Small intestine (tissue), 7 donors: ENCODE measurements around the gene DSCAML1. TPM values are rescaled to one million over a fixed set of nuclear protein-coding genes. Genes with fewer than 3 reads are reported as not detected.

Source experiments
- DNase-seq, 2 donors: peaks; one replicate each; pipeline versions ENCODE4 v3.0.0 to v3.0.0-alpha.2; 2013
- FAIRE-seq: peaks from 2 replicates; lab custom pipeline; 2012; peaks lifted over from hg19 to GRCh38; lab: Jason Lieb, UNC
- H3K27ac ChIP-seq, 3 donors: one replicate each; pipeline ENCODE4 v1.5.1; 2013; ENCODE audit warnings: low read length in 2 of 3, mild to moderate bottlenecking in 2 of 3, control low read depth in 1 of 3, inconsistent platforms in 1 of 3, low read depth in 1 of 3, moderate library complexity in 1 of 3
- H3K27me3 ChIP-seq, 3 donors: one replicate each; pipeline ENCODE4 v1.6.1; 2013; ENCODE audit warnings: low read length in 3 of 3, inconsistent platforms in 1 of 3; ENCODE audit not compliant: control insufficient read depth in 3 of 3, insufficient read depth in 3 of 3
- H3K36me3 ChIP-seq, 3 donors: one replicate each; pipeline ENCODE4 v1.6.1; 2013; ENCODE audit warnings: low read length in 3 of 3, inconsistent platforms in 1 of 3, low read depth in 1 of 3, mild to moderate bottlenecking in 1 of 3, moderate library complexity in 1 of 3; ENCODE audit not compliant: control insufficient read depth in 3 of 3, insufficient read depth in 2 of 3
- H3K4me1 ChIP-seq, 3 donors: one replicate each; pipeline ENCODE4 v1.6.1; 2013; ENCODE audit warnings: low read length in 2 of 3, inconsistent platforms in 1 of 3, low read depth in 1 of 3, mild to moderate bottlenecking in 1 of 3, moderate library complexity in 1 of 3; ENCODE audit not compliant: control insufficient read depth in 3 of 3, insufficient read depth in 2 of 3
- H3K4me3 ChIP-seq, 3 donors: one replicate each; pipeline ENCODE4 v1.5.1; 2013; ENCODE audit warnings: low read length in 3 of 3, control low read depth in 1 of 3, inconsistent platforms in 1 of 3, low read depth in 1 of 3, mild to moderate bottlenecking in 1 of 3, moderate library complexity in 1 of 3
- H3K9me3 ChIP-seq, 2 donors: one replicate each; pipeline ENCODE4 v1.6.1; 2013; ENCODE audit warnings: low read depth in 1 of 2, low read length in 1 of 2; ENCODE audit not compliant: control insufficient read depth in 2 of 2, insufficient read depth in 1 of 2
- WGBS, 3 donors: extraction: QIAGEN DNeasy Blood & Tissue Kit; methylation state at CpG; one replicate each; pipeline ENCODE4 v1.1.7; 2013; 5-methylcytosine and 5-hydroxymethylcytosine counted together
- polyA plus RNA-seq, 4 donors: library from polyadenylated mRNA; stranded (reverse) in 3 of 4; unstranded in 1 of 4; fragments of 200-250 nt in 3 of 4; fragments of 120-200 nt in 1 of 4; gene quantifications; one replicate each; pipeline versions ENCODE4 v1.2.1 to v1.2.3, GENCODE V29; 2013
- donor health status: healthy with polysubstance abuse.
- donor health status: control.
- donor health status: control.
- donor health status: Bipolar disorder and iron deficiency.
- donor health status: healthy.

Gene DSCAML1
- polyA plus RNA-seq, 4 donors: under 0.01 to 3.3 (median 0.22) TPM; not detected in 1

DNA sequence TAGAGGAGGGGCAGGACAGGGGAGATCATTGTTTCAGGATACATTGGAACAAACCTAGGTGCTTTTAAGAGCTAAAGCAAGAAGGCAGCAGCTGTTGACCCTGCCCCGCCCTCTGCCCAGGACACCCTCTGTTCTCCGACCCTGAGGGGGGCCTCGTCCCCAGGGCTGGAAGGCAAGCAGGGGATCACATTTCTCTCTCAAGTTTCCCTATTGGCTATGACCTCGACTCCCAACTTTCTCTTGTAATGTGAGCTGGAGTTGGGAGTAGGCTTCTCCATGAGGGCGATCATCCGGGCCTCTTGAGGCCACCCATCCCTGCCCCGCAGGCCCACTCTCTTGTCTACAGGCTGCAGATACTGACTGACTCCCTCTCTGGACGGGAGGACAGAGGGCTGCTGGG, 37.7 kb downstream of the DSCAML1 start:
- Histone ChIP-seq H3K27ac (peak overlapping the region in 1 of 3 donors; percentile 18), H3K9me3 (no peaks in the 10 kb centered on the region), H3K4me1 (peaks cover 0 to 6% (median 0%) of the 10 kb centered on the region in 3 donors), H3K36me3 (peaks cover 0 to 2% (median 0%) of the 10 kb centered on the region in 3 donors), H3K27me3 (peaks cover 0 to 2% (median 0%) of the 10 kb centered on the region in 3 donors), H3K4me3 (no peak overlapping the region)
- FAIRE-seq: no peak
- peak in 1 of 2 donors; percentile 21 for DNase-seq
- 66 to 77% (median 72%) methylated on average over 8 of the region's 8 CpGs for WGBS, 3 donors

DNA sequence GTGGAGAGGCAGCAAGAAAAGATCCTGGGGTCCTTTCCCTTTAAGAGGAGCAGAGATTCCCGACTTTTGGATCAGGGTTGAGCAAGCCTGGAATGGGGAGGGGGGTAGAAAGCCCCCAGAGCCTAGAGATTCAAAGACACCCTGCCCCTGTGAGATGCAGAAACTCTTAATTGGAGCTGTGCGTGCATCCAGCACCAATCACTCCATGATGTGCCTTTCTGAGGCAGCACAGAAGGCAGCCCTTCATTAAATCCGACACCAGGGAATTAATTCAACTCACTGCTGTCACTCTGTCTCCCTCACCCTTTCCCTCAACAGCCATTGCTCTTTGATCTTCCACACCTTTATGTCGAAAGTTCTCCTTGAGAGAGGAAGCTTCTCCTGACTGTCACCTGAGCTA, 43.0 kb downstream of the DSCAML1 start:
- peaks cover 0 to 13% (median 0%) of the 10 kb centered on the region in 3 donors for H3K4me1 ChIP-seq
- no peaks in the 10 kb centered on the region for H3K36me3 ChIP-seq
- 54 to 73% (median 59%) methylated on average over 4 of the region's 4 CpGs for WGBS, 3 donors
- no peaks in the 10 kb centered on the region for H3K9me3 ChIP-seq
- DNase-seq: peak in 1 of 2 donors; percentile 36
- no peak overlapping the region for H3K4me3 ChIP-seq
- H3K27me3 ChIP-seq: peaks cover 0 to 2% (median 0%) of the 10 kb centered on the region in 3 donors
- FAIRE-seq: no peak
- H3K27ac ChIP-seq: no peak overlapping the region

DNA sequence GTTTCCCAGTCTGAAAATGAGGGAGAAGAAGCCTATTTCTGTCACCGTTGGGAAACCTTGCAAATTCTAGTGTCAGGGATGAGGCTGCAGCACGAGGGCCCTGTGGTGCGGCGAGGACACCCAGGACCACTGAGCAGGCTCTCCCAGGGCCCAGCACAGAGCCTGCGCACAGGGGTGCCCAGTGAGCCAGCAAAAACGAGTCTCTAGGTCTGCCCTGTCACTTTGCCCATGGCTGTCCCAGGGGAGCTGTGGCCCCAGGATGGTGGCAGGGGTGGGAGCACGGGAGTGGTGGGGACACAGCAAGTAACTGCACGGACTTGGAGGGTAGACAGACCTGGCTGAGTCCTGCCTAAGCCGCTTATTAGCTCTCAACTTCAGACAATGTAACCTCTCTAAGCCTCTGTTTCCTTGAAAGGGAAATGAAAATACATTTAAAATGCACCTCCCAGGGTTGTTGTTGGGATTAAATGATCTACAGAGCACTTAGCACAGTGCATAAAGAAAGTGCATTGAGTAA, 44.2 kb downstream of the DSCAML1 start:
- peaks cover 0 to 2% (median 0%) of the 10 kb centered on the region in 3 donors for H3K27me3 ChIP-seq
- FAIRE-seq: no peak
- 82 to 87% (median 87%) methylated on average over 9 of the region's 9 CpGs for WGBS, 3 donors
- H3K9me3 ChIP-seq: no peaks in the 10 kb centered on the region
- H3K4me1 ChIP-seq: peaks cover 0 to 15% (median 0%) of the 10 kb centered on the region in 3 donors
- no peak overlapping the region for H3K27ac ChIP-seq
- H3K36me3 ChIP-seq: no peaks in the 10 kb centered on the region
- no peak overlapping the region for H3K4me3 ChIP-seq
- no peak for DNase-seq

DNA sequence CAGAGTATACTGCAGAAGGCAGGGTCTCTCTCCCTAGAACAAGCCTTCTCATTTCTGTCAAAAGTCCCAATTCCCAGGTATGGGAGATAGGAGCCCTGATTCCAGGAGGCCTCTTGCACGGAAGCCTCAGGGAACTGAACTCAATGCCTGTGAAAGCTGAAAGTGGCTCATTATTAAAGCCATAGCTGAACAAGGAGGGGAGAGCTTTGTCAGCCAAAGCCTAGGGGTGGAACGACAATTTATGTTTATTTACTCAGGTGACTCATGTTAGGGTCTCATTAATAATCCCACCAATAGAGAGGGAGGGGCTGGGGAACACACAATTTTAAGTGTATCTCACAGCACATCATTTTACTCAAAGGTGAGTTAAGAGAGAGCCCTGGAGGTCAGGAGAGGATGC, 44.9 kb downstream of the DSCAML1 start:
- WGBS, 3 donors: 53 to 67% (median 67%) methylated on average over 2 of the region's 2 CpGs
- FAIRE-seq: no peak
- H3K4me1 ChIP-seq: peaks cover 0 to 15% (median 0%) of the 10 kb centered on the region in 3 donors
- no peak for DNase-seq
- no peak overlapping the region for H3K27ac ChIP-seq
- H3K9me3 ChIP-seq: no peaks in the 10 kb centered on the region
- no peak overlapping the region for H3K4me3 ChIP-seq
- peaks cover 0 to 2% (median 0%) of the 10 kb centered on the region in 3 donors for H3K27me3 ChIP-seq
- no peaks in the 10 kb centered on the region for H3K36me3 ChIP-seq

DNA sequence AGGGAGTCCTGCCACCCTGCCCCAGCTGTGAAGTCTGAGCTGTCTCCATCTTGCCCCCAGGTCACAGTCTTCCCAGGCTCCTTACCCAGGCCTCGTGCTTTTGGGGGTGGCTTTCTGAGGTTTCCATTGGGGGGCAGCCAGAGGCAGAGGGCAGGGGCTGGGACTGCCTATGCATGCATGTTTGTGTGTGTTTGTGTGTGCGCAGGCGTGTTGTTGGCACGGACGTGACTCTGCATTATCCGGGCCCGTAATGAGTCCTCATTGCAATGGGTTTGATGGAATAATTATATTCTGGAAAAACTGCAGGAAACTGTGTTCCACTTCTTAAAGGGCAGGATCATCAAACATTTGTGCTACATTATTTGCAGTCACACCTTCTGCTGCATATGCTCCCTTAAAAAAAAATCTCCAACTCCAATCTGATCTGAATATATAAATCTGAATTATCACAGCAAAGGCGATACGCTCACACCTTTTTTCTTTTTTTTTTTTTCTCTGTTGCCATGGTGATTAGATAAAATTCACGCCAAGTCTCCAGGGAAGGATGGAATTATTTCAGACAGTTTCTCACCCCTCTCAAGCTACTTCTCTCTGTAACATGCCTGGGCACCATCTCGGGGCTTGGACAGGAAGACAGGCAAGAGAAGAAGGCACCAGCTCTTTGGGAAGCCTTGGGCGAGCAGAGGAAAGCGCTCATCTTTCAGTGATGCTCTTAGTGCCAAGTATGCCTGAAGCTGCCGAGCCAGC, 45.9 kb downstream of the DSCAML1 start:
- FAIRE-seq (no peak), DNase-seq (no peak)
- H3K4me1 ChIP-seq: peaks cover 0 to 15% (median 0%) of the 10 kb centered on the region in 3 donors
- no peak overlapping the region for H3K4me3 ChIP-seq
- H3K9me3 ChIP-seq: no peaks in the 10 kb centered on the region
- H3K27me3 ChIP-seq: no peaks in the 10 kb centered on the region
- 85 to 90% (median 87%) methylated on average over 14 of the region's 14 CpGs for WGBS, 3 donors
- H3K36me3 ChIP-seq: no peaks in the 10 kb centered on the region
- no peak overlapping the region for H3K27ac ChIP-seq

DNA sequence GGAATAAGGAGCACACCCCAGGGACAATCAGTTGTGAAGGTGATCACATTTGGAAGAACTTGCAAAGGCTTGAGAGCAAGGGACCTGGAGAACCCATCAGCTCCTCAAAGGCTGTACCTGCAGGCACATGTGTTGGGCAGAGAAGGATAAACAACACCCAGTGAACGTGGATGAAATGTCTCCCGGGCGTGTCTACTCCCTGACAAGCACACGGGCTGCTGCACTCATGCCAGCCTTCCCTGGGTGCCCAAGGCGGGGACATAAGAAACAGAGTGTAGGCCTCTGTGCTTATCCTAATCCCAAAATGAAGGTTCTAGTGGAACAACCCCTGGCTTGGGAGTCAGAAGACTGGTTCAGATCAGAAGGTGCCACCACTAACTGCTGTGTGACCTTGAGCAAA, 46.7 kb downstream of the DSCAML1 start:
- no peak overlapping the region for H3K4me3 ChIP-seq
- H3K27ac ChIP-seq: no peak overlapping the region
- no peaks in the 10 kb centered on the region for H3K27me3 ChIP-seq
- FAIRE-seq (no peak), DNase-seq (peak in 1 of 2 donors; percentile 6)
- H3K36me3 ChIP-seq: peaks cover 0 to 2% (median 0%) of the 10 kb centered on the region in 3 donors
- peaks cover 0 to 15% (median 0%) of the 10 kb centered on the region in 3 donors for H3K4me1 ChIP-seq
- WGBS, 3 donors: 48 to 75% (median 50%) methylated on average over 5 of the region's 5 CpGs
- no peaks in the 10 kb centered on the region for H3K9me3 ChIP-seq

DNA sequence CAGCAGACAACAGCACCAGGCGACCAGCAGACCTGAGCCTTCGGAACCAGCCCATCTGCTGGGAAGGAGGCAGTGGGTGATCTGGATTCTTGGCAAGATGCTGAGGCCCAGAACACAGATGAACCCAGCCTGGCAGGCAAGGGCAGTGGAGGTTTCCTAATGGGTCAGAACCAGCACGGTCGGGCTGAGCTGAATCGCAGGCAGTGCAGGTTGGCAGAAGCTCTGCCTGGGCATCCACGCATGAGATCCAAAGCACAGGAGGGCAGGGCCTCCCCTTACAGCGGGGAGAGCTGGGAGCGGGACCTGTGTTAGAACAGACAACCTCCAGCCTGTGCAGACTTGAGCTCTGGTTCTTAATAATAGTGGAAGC, 47.5 kb downstream of the DSCAML1 start:
- no peak overlapping the region for H3K4me3 ChIP-seq
- H3K27ac ChIP-seq: no peak overlapping the region
- DNase-seq (no peak), FAIRE-seq (no peak)
- peaks cover 0 to 4% (median 0%) of the 10 kb centered on the region in 3 donors for H3K36me3 ChIP-seq
- 83 to 90% (median 90%) methylated on average over 8 of the region's 8 CpGs for WGBS, 3 donors
- H3K9me3 ChIP-seq: no peaks in the 10 kb centered on the region
- H3K27me3 ChIP-seq: no peaks in the 10 kb centered on the region
- peaks cover 0 to 15% (median 0%) of the 10 kb centered on the region in 3 donors for H3K4me1 ChIP-seq

DNA sequence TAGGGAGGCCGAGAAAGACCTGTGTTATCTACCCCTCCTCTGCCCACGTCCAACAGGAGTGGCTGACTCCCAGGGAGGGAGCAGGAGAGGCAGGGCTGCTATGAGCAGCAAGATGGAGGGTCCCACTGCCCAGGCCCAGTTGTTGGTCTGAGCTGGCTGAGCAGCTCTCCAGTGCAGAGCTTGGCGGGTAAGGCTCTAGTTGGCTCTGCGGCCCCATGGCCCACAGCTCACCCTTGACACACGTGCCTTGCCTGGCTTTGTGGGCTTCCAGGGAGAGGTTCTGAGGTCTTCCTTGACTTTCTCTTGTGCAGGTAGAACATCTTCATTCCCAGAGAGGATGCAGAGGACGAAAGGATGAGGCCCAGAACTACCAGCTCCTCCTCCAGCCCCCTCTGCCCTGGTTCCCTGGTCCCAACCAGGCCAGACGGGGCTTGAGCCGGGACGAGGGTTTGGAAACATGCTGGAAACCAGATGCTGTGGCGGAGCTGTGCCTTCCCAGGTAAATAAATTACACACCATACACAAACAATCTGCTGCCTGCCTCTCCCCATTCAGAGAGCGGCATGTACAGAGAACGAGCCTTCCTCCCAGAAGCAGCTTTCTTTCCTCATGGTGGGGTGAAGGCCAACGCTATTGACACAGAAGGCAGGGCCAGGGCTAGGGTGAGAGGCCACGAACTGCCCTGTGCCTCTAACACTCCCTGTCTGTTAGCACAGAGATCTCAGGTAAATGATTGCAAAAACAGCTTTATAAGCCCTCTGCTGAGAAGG, 48.1 kb downstream of the DSCAML1 start:
- H3K4me1 ChIP-seq: peaks cover 0 to 15% (median 0%) of the 10 kb centered on the region in 3 donors
- WGBS, 3 donors: 63 to 75% (median 68%) methylated on average over 14 of the region's 14 CpGs
- no peaks in the 10 kb centered on the region for H3K9me3 ChIP-seq
- no peak for FAIRE-seq
- peaks cover 0 to 4% (median 0%) of the 10 kb centered on the region in 3 donors for H3K36me3 ChIP-seq
- peak; percentile 17 to 28 for DNase-seq
- H3K27me3 ChIP-seq: no peaks in the 10 kb centered on the region
- no peak overlapping the region for H3K4me3 ChIP-seq
- no peak overlapping the region for H3K27ac ChIP-seq
